ENCODE data around the gene RAB27B.

DNA sequence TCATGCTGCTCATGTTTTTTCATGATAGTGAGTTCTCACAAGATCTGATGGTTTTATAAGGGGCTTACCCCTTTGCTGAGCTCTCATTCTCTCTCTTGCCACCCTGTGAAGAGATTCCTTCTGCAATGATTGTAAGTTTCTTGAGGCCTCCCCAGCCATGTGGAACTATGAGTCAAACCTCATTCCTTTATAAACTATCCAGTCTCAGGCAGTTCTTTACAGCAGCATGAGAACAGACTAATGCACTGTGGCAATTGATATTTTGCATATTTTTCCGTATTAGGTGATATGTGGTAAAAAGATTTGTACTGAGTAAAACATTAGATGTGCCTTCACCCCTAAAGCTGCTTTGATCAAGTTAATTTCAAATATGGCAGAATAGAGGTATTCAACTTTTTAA lies 48.8 kb downstream of the RAB27B start:
- TF ChIP-seq, protein P1, sequence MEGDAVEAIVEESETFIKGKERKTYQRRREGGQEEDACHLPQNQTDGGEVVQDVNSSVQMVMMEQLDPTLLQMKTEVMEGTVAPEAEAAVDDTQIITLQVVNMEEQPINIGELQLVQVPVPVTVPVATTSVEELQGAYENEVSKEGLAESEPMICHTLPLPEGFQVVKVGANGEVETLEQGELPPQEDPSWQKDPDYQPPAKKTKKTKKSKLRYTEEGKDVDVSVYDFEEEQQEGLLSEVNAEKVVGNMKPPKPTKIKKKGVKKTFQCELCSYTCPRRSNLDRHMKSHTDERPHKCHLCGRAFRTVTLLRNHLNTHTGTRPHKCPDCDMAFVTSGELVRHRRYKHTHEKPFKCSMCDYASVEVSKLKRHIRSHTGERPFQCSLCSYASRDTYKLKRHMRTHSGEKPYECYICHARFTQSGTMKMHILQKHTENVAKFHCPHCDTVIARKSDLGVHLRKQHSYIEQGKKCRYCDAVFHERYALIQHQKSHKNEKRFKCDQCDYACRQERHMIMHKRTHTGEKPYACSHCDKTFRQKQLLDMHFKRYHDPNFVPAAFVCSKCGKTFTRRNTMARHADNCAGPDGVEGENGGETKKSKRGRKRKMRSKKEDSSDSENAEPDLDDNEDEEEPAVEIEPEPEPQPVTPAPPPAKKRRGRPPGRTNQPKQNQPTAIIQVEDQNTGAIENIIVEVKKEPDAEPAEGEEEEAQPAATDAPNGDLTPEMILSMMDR (conservative IDR thresholded peaks at IDR 0.05), result no peak
- TF ChIP-seq EZH2 (IDR thresholded peaks at IDR 0.05; ENCODE audit: low read depth), result no peak

Data from PC-9 (cell line).